BJ (cell line): Measurements from ENCODE around the gene CCDC195. TPM values are rescaled to one million over a fixed set of nuclear protein-coding genes. Genes with fewer than 3 reads are reported as not detected.
A peak's percentile ranks its signal among the peaks of the same experiment; 100 is the strongest.

Experiments
- CTCF ChIA-PET: fragments of 350-600 bp; formaldehyde crosslinking; extraction: SDS; loops from one replicate; lab custom pipeline; 2021; ENCODE audit warnings: antibody characterized with exemption, inconsistent platforms; lab: Yijun Ruan, JAX
- POLR2A ChIA-PET: fragments of 300-600 bp; sonication (Branson Sonifier 250); formaldehyde crosslinking; extraction: SDS; loops from one replicate; lab custom pipeline; 2021; ENCODE audit warnings: antibody characterized with exemption; lab: Charles Lee
- DNase-seq: peaks from one replicate; pipeline ENCODE4 v3.0.0-alpha.2; 2011; ENCODE audit warnings: low read depth
- H3K27me3 ChIP-seq: 2 replicates; pipeline ENCODE4 v1.6.0; 2011; ENCODE audit warnings: low read length; ENCODE audit not compliant: control insufficient read depth, insufficient read depth
- H3K36me3 ChIP-seq: 2 replicates; pipeline ENCODE4 v1.5.1; 2011; ENCODE audit warnings: low read length; ENCODE audit not compliant: control insufficient read depth, insufficient read depth
- H3K4me3 ChIP-seq: 2 replicates; pipeline ENCODE4 v1.5.1; 2011; ENCODE audit warnings: low read depth, mild to moderate bottlenecking, control low read depth, low read length
- CTCF ChIP-seq: IDR thresholded peaks from 2 replicates; pipeline ENCODE4 v1.5.1; 2011; ENCODE audit warnings: low read depth, mild to moderate bottlenecking, control low read depth, inconsistent platforms, low read length, moderate library complexity; ENCODE audit not compliant: insufficient read depth
- polyA plus RNA-seq: library from polyadenylated mRNA; depleted of rRNA; stranded (reverse); fragments of >200 nt; gene quantifications from 2 replicates; pipeline ENCODE4 v1.2.3, GENCODE V29; 2011

The CCDC195 gene
- polyA plus RNA-seq, 1 experiment: not detected

- Histone ChIP-seq H3K4me3 (no peak overlapping the region), H3K36me3 (no peaks in the 10 kb centered on the region), H3K27me3 (no peaks in the 10 kb centered on the region; the same call in 1 of the 2 replicates)
- TF ChIP-seq CTCF: no peak
- ChIA-PET POLR2A (no interaction called here), CTCF (no interaction called here)
- no peak for DNase-seq
Observed at GRCh38 chr2:224751996-224752698, 36.0 kb upstream of the CCDC195 start.

- no peak for DNase-seq
- Histone ChIP-seq H3K4me3 (no peak overlapping the region), H3K27me3 (no peaks in the 10 kb centered on the region; the same call in none of the 2 replicates), H3K36me3 (no peaks in the 10 kb centered on the region)
- TF ChIP-seq CTCF: peak; percentile 27; the same call in 1 of the 2 replicates
- ChIA-PET CTCF (interaction anchor here (0.6 kb wide), 2 partner anchors 28 to 993 kb away, joined by 3 read pairs; no protein-coding TSS in a partner anchor), POLR2A (no interaction called here)
Observed at GRCh38 chr2:224749136-224749535, 33.0 kb upstream of the CCDC195 start.

- no peak for TF ChIP-seq CTCF
- no peak overlapping the region for H3K4me3 ChIP-seq
- POLR2A ChIA-PET: no interaction called here
- no peak for DNase-seq
- no peaks in the 10 kb centered on the region; the same call in none of the 2 replicates for H3K27me3 ChIP-seq
- H3K36me3 ChIP-seq: no peaks in the 10 kb centered on the region
- CTCF ChIA-PET: no interaction called here
Observed at GRCh38 chr2:224747765-224748164, 31.6 kb upstream of the CCDC195 start.

GRCh38 chr2:224736227-224736626 lies 20.1 kb upstream of the CCDC195 start:
- DNase-seq: no peak
- TF ChIP-seq CTCF: no peak
- ChIA-PET POLR2A (no interaction called here), CTCF (no interaction called here)
- Histone ChIP-seq H3K36me3 (no peaks in the 10 kb centered on the region), H3K4me3 (no peak overlapping the region), H3K27me3 (no peaks in the 10 kb centered on the region)

GRCh38 chr2:224734949-224735348 lies 18.8 kb upstream of the CCDC195 start:
- no peak for DNase-seq

More at GRCh38 chr2:224734949-224735348, 18.8 kb upstream of the CCDC195 start:
- POLR2A ChIA-PET: no interaction called here
- CTCF ChIA-PET: no interaction called here
- no peak for TF ChIP-seq CTCF
- H3K36me3 ChIP-seq: no peaks in the 10 kb centered on the region
- H3K27me3 ChIP-seq: no peaks in the 10 kb centered on the region
- no peak overlapping the region for H3K4me3 ChIP-seq
